Nephron (organoid): ENCODE data around the gene CRX.
A peak's percentile ranks its signal among the peaks of the same experiment; 100 is the strongest.
"Not testable (repeated sequence)": the region's sequence is repeated elsewhere in the genome, so short reads cannot be mapped to it uniquely, and the experiment has no call there.

Source experiments
- H3K27ac Mint-ChIP-seq, 3 experiments: 2 replicates each; pipeline ENCODE4 v1.8.0; 2020; ENCODE audit warnings: mixed read lengths in 3 of 3, mild to moderate bottlenecking in 2 of 3, moderate library complexity in 1 of 3
- H3K27me3 Mint-ChIP-seq: 2 replicates; pipeline ENCODE4 v1.8.0; 2021; ENCODE audit warnings: low read depth, mild to moderate bottlenecking, moderate library complexity, mixed read lengths
- H3K36me3 Mint-ChIP-seq: 2 replicates; pipeline ENCODE4 v1.8.0; 2020; ENCODE audit warnings: low read depth, mixed read lengths
- H3K4me1 Mint-ChIP-seq: 2 replicates; pipeline ENCODE4 v1.8.0; 2020; ENCODE audit warnings: mixed read lengths
- H3K4me3 Mint-ChIP-seq, 3 experiments: 2 replicates each; pipeline ENCODE4 v1.8.0; 2020; ENCODE audit warnings: mild to moderate bottlenecking in 3 of 3, mixed read lengths in 3 of 3, moderate library complexity in 2 of 3
- H3K9me3 Mint-ChIP-seq: 2 replicates; pipeline ENCODE4 v1.8.0; 2020; ENCODE audit warnings: mixed read lengths
- TF ChIP-seq, protein P1 (sequence below), 3 experiments: fragments of 200-600 bp; sonication (generic); IDR thresholded peaks; one replicate each; pipeline ENCODE4 v1.5.0; 2021; ENCODE audit warnings: antibody characterized with exemption in 3 of 3; ENCODE audit not compliant: unreplicated experiment in 3 of 3

CRX gene

DNA sequence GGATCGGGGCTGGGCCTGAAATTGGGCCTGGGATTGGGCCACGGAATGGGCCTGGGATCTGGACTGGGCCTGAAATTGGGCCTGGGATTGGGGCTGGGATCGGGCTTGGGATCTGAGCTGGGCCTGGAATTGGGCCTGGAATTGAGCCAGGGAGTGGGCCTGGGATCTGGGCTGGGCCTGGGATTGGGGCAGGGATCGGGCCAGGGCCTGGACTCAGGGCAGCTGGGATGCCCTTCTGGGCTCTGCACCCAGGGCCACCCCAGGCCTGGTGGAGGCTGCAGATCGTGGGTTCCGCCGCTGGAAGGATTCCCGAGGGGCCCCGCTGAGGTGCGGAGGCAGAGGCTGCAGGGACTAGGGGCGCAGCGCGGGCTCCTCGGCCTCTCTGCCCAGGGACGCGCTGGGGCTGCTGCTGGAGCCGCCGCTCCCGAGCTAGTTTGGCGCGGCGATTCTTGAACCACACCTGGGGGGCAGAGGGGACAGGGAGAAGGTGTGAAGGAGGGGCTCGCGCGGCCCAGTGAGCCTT lies 19.2 kb upstream of the CRX start:
- Mint-ChIP-seq H3K4me1 (no peaks in the 10 kb centered on the region), H3K4me3 (no peak overlapping the region), H3K27me3 (peaks cover 10% of the 10 kb centered on the region), H3K36me3 (no peaks in the 10 kb centered on the region), H3K27ac (no peak overlapping the region), H3K9me3 (peaks cover 9% of the 10 kb centered on the region)
- TF ChIP-seq, protein P1, sequence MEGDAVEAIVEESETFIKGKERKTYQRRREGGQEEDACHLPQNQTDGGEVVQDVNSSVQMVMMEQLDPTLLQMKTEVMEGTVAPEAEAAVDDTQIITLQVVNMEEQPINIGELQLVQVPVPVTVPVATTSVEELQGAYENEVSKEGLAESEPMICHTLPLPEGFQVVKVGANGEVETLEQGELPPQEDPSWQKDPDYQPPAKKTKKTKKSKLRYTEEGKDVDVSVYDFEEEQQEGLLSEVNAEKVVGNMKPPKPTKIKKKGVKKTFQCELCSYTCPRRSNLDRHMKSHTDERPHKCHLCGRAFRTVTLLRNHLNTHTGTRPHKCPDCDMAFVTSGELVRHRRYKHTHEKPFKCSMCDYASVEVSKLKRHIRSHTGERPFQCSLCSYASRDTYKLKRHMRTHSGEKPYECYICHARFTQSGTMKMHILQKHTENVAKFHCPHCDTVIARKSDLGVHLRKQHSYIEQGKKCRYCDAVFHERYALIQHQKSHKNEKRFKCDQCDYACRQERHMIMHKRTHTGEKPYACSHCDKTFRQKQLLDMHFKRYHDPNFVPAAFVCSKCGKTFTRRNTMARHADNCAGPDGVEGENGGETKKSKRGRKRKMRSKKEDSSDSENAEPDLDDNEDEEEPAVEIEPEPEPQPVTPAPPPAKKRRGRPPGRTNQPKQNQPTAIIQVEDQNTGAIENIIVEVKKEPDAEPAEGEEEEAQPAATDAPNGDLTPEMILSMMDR (IDR thresholded peaks at IDR 0.05; ENCODE audit: unreplicated experiment in 3 of 3), result no peak

DNA sequence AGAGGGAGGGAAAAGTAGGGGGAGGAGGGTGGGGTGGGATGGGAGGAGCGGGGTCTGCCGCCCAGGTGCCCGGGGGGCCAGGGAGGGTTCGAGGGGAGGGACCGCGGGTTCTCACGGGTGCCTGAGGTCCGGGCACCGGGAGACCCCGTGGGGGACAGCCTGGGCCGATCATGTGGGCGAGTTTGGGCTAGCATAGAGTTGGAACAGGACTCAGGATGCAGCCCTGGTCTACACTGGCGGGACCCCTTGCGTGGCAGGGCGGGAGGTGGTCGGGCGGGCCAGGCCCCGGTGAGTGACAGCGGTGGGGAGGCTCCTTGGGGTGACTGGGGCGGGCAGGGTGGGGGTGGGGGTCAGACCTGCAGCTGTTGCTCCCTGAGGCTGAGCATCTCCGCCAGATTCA lies 18.6 kb upstream of the CRX start:
- not testable (repeated sequence) for H3K9me3 Mint-ChIP-seq, H3K4me3 Mint-ChIP-seq, H3K27ac Mint-ChIP-seq, H3K4me1 Mint-ChIP-seq, H3K36me3 Mint-ChIP-seq
- H3K27me3 Mint-ChIP-seq, result peaks cover 10% of the 10 kb centered on the region

DNA sequence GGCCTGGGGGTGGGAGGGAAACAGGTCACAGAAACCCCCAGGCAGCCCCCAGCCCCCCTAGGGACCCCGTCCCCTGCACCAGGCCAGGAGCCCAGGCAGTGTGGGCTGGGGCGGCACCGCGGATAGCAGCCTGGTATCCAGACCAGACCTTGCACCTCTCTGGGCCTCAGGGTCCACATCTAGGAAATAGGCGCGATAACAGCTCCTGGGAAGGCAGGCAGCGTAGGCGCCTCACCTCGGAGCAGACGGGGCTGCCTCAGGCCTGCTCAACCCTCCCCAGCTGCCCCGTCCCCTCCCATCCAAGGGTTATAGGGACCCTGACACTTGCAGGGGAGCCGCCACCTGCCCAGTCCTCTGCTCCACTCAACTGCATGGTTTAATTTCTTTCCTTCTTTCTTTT lies 18.1 kb upstream of the CRX start:
- not testable (repeated sequence) for H3K27ac Mint-ChIP-seq, H3K4me3 Mint-ChIP-seq, H3K4me1 Mint-ChIP-seq, H3K36me3 Mint-ChIP-seq, H3K9me3 Mint-ChIP-seq
- peaks cover 10% of the 10 kb centered on the region for H3K27me3 Mint-ChIP-seq

DNA sequence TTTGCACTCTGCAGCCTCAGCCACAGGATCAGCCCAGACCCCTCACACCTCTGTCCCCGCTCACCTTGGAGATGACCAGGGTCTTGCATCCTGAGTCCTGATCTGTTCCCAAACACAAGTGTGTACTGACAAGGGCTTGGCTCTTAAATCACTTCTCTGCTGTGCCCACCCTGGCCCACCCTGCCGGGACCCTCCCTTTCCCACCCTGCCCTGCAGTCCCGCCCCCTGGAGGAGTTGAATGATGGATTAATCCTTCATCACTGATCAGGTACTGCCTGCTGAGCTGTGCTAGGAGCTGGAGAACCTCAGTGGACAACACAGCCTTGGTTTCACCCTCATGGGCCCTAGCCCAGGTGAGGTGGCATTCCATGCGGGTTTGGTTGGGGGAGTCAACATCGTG lies 17.3 kb upstream of the CRX start, which contains the start of gene TPRX1:
Gene TPRX1 (minus strand): TSS at position 101 of the 400 bp plus-strand sequence. CDS start 12 bp downstream, at position 89.
- H3K27ac Mint-ChIP-seq, result not testable (repeated sequence)

DNA sequence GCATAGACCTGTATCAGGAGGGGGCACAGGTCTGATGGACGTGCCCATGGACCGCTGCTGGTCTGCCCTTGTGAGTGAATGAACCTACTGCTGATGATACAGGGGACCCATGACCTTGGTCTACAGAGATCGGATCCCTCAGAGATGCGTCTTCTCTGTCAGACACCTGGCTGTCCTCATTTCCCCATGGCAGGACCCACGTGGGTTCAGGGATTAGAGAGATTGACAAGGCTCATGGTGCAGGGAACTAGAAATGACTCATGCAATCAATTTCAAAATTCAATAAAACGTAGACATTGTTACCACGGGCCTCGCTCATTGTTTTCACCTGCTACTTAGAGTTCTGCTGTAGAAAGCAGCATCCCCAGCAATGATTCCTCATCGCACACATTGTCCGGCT lies 16.4 kb upstream of the CRX start:
- Mint-ChIP-seq H3K4me1 (no peaks in the 10 kb centered on the region), H3K36me3 (no peaks in the 10 kb centered on the region), H3K9me3 (peaks cover 5% of the 10 kb centered on the region), H3K27ac (no peak overlapping the region), H3K4me3 (no peak overlapping the region), H3K27me3 (peaks cover 9% of the 10 kb centered on the region)
- TF ChIP-seq, protein P1 (IDR thresholded peaks at IDR 0.05; ENCODE audit: unreplicated experiment in 3 of 3), result no peak

More for the DNA sequence above, 17.3 kb upstream of the CRX start, which contains the start of gene TPRX1:
- H3K4me3 Mint-ChIP-seq, H3K4me1 Mint-ChIP-seq, H3K27me3 Mint-ChIP-seq, H3K36me3 Mint-ChIP-seq, H3K9me3 Mint-ChIP-seq: not testable (repeated sequence)

DNA sequence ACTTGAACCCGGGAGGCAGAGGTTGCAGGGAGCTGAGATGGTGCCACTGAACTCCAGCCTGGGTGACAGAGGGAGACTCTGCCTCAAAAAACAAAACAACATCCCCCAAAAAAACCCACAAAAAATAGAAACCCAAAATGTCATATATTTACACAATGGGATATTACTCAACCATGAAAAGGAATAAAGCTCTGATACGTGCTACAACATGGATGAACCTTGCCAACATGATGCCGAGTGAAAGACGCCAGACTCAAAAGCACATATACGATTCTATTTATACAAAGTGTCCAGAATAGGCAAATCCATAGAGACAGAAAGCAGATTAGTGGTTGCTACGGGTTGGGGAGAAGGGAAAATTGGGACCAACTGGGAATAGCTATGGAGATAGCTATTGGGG lies 15.3 kb upstream of the CRX start:
- Mint-ChIP-seq H3K27ac (no peak overlapping the region), H3K9me3 (no peaks in the 10 kb centered on the region), H3K4me1 (no peaks in the 10 kb centered on the region), H3K36me3 (no peaks in the 10 kb centered on the region), H3K27me3 (peaks cover 9% of the 10 kb centered on the region), H3K4me3 (no peak overlapping the region)
- TF ChIP-seq, protein P1 (IDR thresholded peaks at IDR 0.05; ENCODE audit: unreplicated experiment in 3 of 3), result no peak

DNA sequence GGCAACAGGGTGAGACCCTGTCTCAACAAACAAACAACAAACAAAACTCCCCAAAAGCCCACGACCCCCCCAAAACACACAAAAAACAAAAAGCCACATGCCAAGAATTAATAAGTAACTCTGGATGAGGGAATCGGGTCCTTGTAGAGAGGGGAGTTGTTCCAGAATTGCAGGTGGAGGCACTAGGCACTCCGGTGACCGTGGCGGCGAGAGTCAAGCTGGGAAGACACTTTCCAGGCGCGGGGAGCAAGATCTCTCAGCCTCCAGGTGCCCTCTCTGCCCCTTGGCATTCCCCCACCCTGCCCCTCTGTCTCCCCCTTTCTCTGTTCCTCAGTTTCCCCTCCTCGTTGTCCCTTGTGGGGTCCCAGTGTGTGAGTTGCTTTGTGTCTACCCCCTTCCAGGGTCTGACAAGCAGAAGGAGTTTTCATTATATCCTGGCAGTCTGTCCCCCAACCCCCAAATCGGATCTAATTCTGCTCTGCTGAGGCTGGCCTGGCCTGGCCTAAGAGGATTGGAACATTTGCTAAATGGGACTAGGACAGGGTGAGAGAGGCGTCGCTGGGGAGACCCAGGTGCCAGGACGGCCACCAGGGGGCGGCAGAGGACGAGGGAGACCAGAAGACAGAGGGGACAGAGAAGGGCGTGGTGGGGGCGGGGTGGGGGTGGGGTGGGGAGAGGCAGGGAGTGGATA lies 8.3 kb upstream of the CRX start:
- H3K4me1 Mint-ChIP-seq, result no peaks in the 10 kb centered on the region
- no peaks in the 10 kb centered on the region for H3K36me3 Mint-ChIP-seq
- no peak overlapping the region for H3K4me3 Mint-ChIP-seq
- no peak overlapping the region for H3K27ac Mint-ChIP-seq
- H3K27me3 Mint-ChIP-seq, result peaks cover 14% of the 10 kb centered on the region
- H3K9me3 Mint-ChIP-seq, result no peaks in the 10 kb centered on the region
- TF ChIP-seq, protein P1 (IDR thresholded peaks at IDR 0.05; ENCODE audit: unreplicated experiment in 3 of 3), result peak; percentile 50 to 53 (median 52)
